Activated CD8-positive, alpha-beta memory T cell treated with anti-CD3 and anti-CD28 coated beads, Interleukin-2, amount 10 ng/mL, durations not matched to agents 7 days and 5 days (primary cell): ENCODE results near the gene TNFRSF18. TPM values are rescaled to one million over a fixed set of nuclear protein-coding genes. Genes with fewer than 3 reads are reported as not detected.

ENCODE experiments used
- ATAC-seq: fragments of 150-1000 bp; cut with Tn5 transposase; one replicate; pipeline ENCODE4 v1.10.0; 2021; ENCODE audit warnings: moderate library complexity
- CTCF ChIA-PET: fragments of 350-600 bp; sonication (Branson Sonifier 250); formaldehyde crosslinking; loops from one replicate; lab custom pipeline; 2021; ENCODE audit warnings: antibody characterized with exemption; lab: Charles Lee
- DNase-seq: peaks from one replicate; pipeline ENCODE4 v3.0.0-alpha.2; 2020
- H3K27ac Mint-ChIP-seq: one replicate; pipeline ENCODE4 v1.8.0; 2021; ENCODE audit warnings: mild to moderate bottlenecking, mixed read lengths
- H3K27me3 Mint-ChIP-seq: one replicate; pipeline ENCODE4 v1.8.0; 2021; ENCODE audit warnings: mixed read lengths
- H3K36me3 Mint-ChIP-seq: one replicate; pipeline ENCODE4 v1.8.0; 2021; ENCODE audit warnings: mild to moderate bottlenecking, mixed read lengths
- H3K4me1 Mint-ChIP-seq: one replicate; pipeline ENCODE4 v1.8.0; 2021; ENCODE audit warnings: mixed read lengths
- H3K4me3 Mint-ChIP-seq: one replicate; pipeline ENCODE4 v1.8.0; 2021; ENCODE audit warnings: mild to moderate bottlenecking, moderate library complexity, mixed read lengths
- H3K9me3 Mint-ChIP-seq: one replicate; pipeline ENCODE4 v1.8.0; 2022; ENCODE audit warnings: low read depth, mixed read lengths
- total RNA-seq, 2 experiments: library from RNA; stranded (reverse); gene quantifications; one replicate each; pipeline ENCODE4 v1.2.3, GENCODE V29; 2021

Gene TNFRSF18
- total RNA-seq, 2 experiments from 2014 or later, result 28.1 to 156 TPM

DNA sequence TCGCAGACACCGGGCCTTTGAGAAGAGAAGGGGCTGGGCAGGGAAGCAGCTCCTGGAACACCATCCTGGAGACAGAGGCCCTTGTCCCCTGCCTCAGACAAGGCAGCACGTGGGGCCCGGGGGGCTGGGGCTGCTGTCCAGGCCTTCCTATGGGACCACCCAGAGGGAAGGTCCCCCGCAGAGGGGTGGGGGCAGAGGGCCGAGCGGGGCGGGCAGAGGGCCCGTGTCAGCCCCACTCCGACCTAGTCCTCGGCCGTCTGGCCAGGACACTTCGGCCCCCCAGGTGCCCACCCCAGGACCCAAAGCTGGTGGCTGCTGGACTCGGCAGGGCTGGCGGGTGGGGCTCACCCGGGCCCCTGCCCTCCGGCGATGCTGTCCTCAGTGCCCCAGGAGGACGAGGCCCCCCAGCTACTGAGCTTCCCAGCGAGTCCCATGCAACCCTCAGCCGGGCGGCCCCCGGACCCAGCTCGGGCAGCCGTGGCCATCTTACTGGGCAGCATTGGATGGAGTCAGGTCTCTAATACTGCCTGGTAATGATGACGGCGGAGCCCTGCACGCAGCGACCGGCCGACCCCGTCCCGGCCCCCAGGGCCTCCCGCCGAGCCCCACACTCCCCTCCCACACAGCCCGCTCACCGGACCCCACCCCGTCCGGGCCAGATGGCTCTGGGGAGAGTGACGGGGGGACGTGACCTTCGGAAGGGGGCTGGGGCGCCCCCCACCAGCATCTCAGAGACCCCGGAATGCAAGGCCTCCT, 39.6 kb downstream of the TNFRSF18 start:
- CTCF ChIA-PET, result no interaction called here
- no peak for ATAC-seq

DNA sequence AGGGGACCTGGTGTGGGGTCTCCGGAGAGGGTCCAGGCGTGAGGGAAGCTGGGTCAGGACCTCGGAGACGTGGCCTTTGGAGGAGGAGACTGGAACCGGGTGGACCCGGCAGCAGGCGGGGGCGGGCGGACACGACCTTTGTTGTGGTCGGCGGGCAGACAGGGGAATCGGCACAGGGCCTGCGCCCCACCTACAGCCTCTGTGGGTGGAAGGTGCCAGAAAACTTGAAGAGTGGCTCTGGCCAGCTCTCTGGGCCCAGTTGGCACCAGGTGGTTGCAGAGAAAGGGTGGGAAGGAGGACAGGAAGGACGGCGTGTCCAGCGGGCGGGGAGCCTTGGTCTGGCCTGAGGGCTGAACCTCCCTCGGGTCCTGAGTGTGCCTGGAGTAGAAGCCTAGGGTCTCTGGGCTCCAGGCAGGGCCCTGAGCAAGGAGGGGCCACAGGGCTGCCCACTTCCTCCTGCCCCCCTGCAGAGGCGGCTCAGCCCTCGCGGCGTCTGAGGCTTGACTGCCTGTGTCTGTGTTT, 40.4 kb downstream of the TNFRSF18 start:
- no peak for DNase-seq
- Mint-ChIP-seq H3K27me3 (peaks cover 14% of the 10 kb centered on the region), H3K36me3 (no peaks in the 10 kb centered on the region), H3K4me1 (peaks cover 6% of the 10 kb centered on the region), H3K9me3 (no peaks in the 10 kb centered on the region), H3K27ac (no peak overlapping the region), H3K4me3 (no peak overlapping the region)
- no peak for ATAC-seq
- CTCF ChIA-PET, result no interaction called here

More for the DNA sequence above, 39.6 kb downstream of the TNFRSF18 start:
- no peak for DNase-seq
- Mint-ChIP-seq H3K27me3 (peaks cover 14% of the 10 kb centered on the region), H3K27ac (no peak overlapping the region), H3K4me1 (peaks cover 9% of the 10 kb centered on the region), H3K9me3 (no peaks in the 10 kb centered on the region), H3K4me3 (no peak overlapping the region), H3K36me3 (no peaks in the 10 kb centered on the region)

DNA sequence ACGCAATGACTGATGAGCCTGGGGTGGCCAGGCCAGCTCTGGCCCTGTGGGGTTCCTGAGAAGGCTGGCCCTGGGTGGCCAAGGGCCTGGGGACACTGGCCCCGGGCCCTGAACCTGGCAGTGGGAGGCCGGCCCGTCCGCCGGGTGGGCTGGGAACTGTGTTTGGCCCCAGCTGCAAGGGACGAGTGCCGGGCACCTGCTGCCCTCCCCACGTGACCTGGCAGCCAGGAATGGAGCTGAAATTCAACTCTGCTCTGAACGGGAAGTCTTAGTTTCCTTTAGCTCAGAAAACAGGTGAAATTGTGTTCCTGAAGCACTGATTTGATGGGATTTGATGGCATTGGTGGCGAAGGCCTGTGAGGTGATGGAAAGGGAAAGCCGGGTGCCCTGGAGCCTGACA, 40.9 kb downstream of the TNFRSF18 start:
- Mint-ChIP-seq H3K4me1 (peaks cover 6% of the 10 kb centered on the region), H3K4me3 (no peak overlapping the region), H3K27ac (no peak overlapping the region), H3K36me3 (no peaks in the 10 kb centered on the region), H3K9me3 (no peaks in the 10 kb centered on the region), H3K27me3 (peaks cover 14% of the 10 kb centered on the region)
- no peak for DNase-seq
- CTCF ChIA-PET, result interaction anchor here (0.6 kb wide), 1 partner anchor 39 kb away, joined by 3 read pairs; no protein-coding TSS in a partner anchor
- no peak for ATAC-seq

DNA sequence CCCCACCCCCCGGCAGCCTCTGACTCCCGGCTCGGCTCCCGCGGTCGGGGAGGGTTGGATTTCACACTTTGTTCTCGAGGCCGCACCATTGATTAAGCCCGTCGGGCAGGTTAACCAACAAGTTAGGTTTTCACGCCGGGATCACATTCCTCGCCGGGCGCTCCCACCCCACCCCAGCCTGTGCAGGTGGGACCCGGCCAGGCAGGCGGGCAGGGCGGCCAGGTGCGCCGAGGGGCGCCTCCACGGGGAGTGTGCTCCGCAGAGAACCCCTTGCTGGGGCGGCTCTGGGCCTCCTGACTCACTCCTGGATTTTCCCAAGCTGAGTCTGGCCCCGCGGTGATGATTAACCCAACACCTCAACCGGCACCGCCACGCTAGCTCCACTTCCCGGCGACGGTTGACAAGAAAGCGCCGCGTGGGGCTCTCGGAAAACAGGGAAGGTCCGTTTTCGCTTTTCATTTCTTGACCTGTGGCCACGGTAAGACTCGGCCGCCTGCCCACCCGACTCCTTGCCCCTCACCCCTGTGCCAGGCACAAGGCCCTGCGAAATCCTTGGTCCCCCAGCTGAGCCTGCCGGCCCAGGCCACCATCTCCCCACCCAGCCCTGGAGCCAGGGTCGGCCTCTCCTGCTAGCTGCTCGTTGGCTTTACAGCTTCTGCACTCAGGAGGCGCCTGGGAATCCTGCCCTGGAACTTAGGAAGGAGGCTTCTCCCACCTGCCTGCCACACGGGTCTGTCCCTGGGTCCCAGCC, 41.5 kb downstream of the TNFRSF18 start:
- Mint-ChIP-seq H3K27me3 (peaks cover 10% of the 10 kb centered on the region), H3K27ac (no peak overlapping the region), H3K36me3 (no peaks in the 10 kb centered on the region), H3K4me1 (peaks cover 2% of the 10 kb centered on the region), H3K4me3 (no peak overlapping the region), H3K9me3 (no peaks in the 10 kb centered on the region)
- CTCF ChIA-PET, result interaction anchor here (0.6 kb wide), 1 partner anchor 39 kb away, joined by 3 read pairs; no protein-coding TSS in a partner anchor
- no peak for DNase-seq
- ATAC-seq, result no peak

DNA sequence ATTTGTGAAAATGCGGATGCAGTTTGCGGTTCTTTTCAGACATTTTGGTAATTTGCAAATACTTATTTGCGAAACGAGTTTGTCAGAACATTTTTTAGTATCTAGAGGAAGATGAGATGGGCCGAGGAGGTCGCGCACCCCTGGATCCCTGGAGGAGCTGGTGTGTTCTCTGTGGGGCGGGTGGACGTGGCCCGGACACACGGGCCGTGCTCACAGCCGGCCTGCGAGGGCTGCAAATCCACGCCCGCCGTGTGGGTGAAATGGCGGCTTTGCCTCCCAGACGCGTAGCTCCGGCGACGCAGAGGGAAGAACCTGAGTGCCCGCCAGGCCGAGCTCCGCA, 42.1 kb downstream of the TNFRSF18 start:
- H3K4me1 Mint-ChIP-seq, result no peaks in the 10 kb centered on the region
- no peak overlapping the region for H3K4me3 Mint-ChIP-seq
- H3K9me3 Mint-ChIP-seq, result no peaks in the 10 kb centered on the region
- ATAC-seq (no peak), DNase-seq (no peak)
- no peaks in the 10 kb centered on the region for H3K36me3 Mint-ChIP-seq
- CTCF ChIA-PET, result no interaction called here
- peaks cover 9% of the 10 kb centered on the region for H3K27me3 Mint-ChIP-seq
- no peak overlapping the region for H3K27ac Mint-ChIP-seq

DNA sequence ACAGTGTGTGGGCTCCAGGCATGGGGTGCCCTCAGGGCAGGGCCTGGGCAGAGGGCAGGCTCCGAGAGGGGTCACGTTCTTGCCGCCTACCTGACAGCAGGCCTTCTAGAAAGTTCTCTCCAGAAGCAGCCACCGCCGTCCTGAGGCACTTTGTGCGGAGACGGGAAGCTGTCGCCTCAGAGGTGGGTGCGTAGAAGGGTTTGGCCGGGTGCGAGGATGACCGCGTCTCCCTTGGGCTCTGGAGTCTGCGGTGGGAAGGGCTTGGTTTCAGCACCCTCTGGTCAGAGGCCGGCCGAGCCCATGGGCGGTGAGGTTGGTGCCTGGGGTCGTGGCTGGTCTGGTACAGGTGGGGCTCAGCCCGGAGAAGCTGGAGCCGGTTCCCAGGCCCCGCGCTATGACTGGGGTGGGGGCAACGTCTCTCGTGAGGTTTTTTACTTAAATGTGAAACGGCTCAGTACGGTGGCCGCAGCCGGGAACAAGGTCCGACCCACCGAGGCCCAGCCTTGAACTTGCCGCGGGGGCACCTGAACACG, 42.8 kb downstream of the TNFRSF18 start:
- ATAC-seq, result no peak
- H3K36me3 Mint-ChIP-seq, result no peaks in the 10 kb centered on the region
- H3K4me3 Mint-ChIP-seq, result no peak overlapping the region
- H3K27me3 Mint-ChIP-seq, result peaks cover 9% of the 10 kb centered on the region
- no peaks in the 10 kb centered on the region for H3K9me3 Mint-ChIP-seq
- H3K4me1 Mint-ChIP-seq, result no peaks in the 10 kb centered on the region
- no peak for DNase-seq
- CTCF ChIA-PET, result no interaction called here
- no peak overlapping the region for H3K27ac Mint-ChIP-seq

DNA sequence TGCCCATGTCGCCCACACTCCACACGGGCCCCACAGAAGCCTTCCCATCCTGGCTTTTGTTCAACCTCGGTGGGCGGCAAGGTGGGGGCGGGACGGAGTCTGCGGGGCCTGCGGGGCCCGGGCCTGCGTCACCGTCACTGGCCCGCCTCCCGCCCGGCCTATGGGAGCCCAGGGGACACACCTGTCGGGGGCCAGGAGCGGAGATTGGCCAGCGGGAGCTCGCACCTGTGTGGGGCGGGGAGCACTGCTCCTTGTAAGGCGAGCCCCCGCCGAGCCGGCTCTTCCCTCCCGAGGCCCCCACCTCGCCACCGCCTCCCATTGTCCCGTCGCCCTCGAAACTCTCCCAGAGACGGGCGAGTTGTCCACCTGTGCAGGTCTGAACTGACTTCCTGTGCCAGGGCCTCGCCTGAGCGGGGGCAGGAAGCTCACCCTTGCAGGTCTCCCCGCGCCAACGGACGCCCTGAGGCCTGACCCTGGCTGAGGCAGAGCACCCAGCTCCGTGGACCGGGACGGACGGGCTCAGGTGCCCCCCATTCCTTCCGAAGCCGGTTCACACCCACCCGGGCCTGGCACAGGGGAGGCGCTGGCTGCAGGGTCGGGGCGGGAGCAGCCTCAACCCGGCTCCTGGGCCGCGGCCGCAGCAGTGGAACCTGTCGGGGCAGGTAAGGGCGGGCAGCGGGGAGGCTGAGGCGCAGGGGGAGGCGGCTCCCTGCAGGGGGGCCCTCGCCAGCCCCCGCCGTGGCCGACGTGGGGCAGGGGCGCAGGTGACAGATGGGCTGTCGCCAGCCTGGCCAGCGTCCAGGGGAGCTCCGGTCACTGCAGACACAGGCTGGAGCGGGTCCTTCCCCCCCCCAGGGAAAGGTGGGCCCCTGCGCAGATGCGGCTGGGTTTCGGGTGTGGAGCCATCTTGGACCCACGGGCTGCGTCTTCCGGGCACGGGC, 43.5 kb downstream of the TNFRSF18 start:
- Mint-ChIP-seq H3K4me3 (no peak overlapping the region), H3K27me3 (peaks cover 9% of the 10 kb centered on the region), H3K9me3 (no peaks in the 10 kb centered on the region), H3K27ac (no peak overlapping the region), H3K4me1 (no peaks in the 10 kb centered on the region), H3K36me3 (no peaks in the 10 kb centered on the region)
- DNase-seq (no peak), ATAC-seq (no peak)
- CTCF ChIA-PET, result no interaction called here

DNA sequence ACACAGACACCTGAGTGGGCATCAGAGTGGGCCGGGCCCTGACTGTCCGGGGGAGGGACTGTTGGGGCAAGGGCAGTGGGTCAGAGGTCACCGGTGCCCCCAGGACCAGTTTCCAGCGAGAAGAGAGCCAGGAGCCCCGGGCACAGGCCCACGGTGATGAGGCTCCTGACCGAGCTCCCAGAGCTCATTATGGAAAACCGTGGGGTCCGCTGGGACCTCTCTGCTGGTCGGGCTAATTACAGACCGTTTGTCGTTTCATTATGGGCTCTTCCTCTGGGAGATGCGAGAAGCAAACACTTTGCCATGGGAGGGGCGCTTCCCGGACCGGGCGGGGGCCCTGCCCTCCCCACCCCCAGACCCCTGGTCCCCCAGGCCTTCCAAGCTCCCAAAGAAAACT, 44.7 kb downstream of the TNFRSF18 start:
- Mint-ChIP-seq H3K36me3 (no peaks in the 10 kb centered on the region), H3K27ac (no peak overlapping the region), H3K9me3 (no peaks in the 10 kb centered on the region), H3K27me3 (peaks cover 9% of the 10 kb centered on the region), H3K4me3 (no peak overlapping the region), H3K4me1 (no peaks in the 10 kb centered on the region)
- DNase-seq (no peak), ATAC-seq (no peak)
- CTCF ChIA-PET, result no interaction called here

DNA sequence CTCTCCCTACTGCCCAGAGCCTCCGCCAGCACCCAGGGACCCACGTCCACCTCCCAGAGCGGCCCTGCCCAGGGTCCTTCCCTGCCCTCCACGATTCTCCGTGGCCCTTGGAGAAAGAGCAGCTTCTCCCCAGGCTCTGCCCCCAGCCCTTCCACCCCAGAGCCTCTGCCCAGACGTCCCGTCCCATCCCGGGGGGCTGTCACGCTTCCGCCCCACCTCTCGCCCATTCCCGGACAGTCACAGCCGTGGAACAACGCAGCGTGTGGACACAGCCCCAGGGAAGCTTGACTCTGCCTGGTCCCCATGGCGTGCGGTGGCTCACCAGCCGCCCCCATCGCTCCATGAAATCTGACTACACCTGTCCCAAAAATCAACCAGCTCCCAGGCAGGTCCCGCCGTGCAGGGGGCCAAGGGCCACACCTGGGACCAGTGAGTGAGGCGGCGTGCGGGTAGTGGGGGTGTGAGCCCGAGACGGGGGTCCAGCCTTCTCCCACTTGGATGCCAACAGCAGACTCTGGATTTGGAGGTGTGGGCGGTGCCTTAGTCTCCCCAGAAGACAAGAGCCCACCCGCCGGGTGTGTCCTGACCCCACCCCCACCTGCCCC, 45.2 kb downstream of the TNFRSF18 start:
- no peak overlapping the region for H3K27ac Mint-ChIP-seq
- peaks cover 9% of the 10 kb centered on the region for H3K27me3 Mint-ChIP-seq
- ATAC-seq, result no peak
- no peaks in the 10 kb centered on the region for H3K4me1 Mint-ChIP-seq
- no peaks in the 10 kb centered on the region for H3K36me3 Mint-ChIP-seq
- no peaks in the 10 kb centered on the region for H3K9me3 Mint-ChIP-seq
- CTCF ChIA-PET, result no interaction called here
- DNase-seq, result no peak
- H3K4me3 Mint-ChIP-seq, result no peak overlapping the region

DNA sequence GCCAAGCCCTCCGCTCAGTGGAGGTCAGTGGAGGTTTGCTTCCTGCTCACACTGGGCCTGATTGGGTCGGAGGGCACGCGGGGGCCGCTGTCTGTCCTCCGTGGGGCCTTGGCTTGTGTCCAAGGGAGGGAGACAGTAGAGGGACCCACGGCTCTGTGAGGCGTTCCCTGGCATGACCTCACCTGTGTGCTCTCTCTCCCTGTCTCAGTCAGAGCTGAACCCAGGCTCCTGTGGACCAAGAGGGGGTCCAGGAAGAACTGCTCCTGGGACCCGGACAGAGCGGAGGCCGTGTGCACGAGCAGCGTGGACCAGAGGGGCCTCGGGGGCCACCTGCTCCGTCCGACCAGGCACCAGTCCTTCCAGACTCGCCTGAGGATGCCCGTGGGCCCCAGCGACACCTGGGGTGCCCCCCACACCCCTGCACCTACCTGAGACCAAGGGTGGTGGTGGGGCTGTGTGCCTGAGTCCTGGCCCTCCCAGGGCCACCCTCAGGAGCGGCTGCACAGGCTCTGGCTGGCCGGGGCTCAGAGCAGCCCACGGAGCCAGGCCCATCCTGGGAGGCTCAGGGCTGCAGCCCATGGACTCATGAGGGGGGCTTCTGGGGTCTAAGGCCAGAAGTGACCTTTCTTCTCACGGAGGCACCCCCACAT, 46.0 kb downstream of the TNFRSF18 start:
- peaks cover 4% of the 10 kb centered on the region for H3K27me3 Mint-ChIP-seq
- H3K36me3 Mint-ChIP-seq, result no peaks in the 10 kb centered on the region
- ATAC-seq, result no peak
- no peaks in the 10 kb centered on the region for H3K9me3 Mint-ChIP-seq
- DNase-seq, result no peak
- no peak overlapping the region for H3K4me3 Mint-ChIP-seq
- H3K27ac Mint-ChIP-seq, result no peak overlapping the region
- CTCF ChIA-PET, result no interaction called here
- no peaks in the 10 kb centered on the region for H3K4me1 Mint-ChIP-seq

DNA sequence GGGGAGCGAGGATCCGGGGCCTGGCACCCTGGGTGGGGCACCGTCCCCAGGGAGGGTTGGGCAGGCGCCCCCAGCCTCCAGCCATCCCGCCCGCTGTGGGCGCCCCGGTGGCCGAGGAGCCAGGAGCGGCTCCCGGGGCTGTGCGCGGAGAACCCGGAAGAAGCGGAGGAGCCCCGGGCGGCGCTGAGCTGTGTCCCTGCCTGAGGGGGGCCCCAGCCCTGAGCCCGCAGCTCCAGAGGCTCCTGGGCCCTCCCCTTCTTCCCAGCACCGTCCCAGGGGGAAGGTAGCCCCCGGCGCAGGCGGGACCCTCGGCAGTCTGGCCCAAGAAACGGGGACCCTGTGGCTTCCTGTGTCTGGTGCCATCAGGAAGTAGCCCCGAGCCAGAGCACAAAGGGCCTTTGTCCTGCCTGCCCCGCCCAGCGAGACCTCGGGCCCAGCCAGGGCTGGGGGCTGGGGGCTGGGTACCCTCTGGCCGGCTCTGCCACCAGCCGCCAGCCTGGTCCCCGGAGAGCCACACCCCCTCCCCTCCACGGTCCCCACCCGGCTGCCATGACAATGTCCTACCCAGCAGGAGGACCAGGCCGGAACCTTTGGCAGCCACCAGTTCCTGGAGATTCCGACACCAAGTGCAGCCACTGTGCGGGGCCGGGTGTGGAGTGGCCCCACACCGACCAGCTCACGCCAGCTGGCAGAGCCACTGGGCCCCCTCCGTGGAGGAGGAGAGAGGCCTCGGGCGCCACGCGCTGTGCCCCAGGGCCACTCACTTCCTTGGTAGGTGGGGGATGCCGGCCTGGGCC, 48.3 kb downstream of the TNFRSF18 start:
- DNase-seq, result peak; percentile 54
- no peaks in the 10 kb centered on the region for H3K4me1 Mint-ChIP-seq

More for the DNA sequence above, 48.3 kb downstream of the TNFRSF18 start:
- H3K27ac Mint-ChIP-seq, result no peak overlapping the region
- peaks cover 8% of the 10 kb centered on the region for H3K9me3 Mint-ChIP-seq
- CTCF ChIA-PET, result interaction anchor here (1.1 to 1.7 kb wide), 3 partner anchors 11 to 22 kb away, joined by 3 to 4 read pairs (median 3); no protein-coding TSS in a partner anchor
- no peaks in the 10 kb centered on the region for H3K27me3 Mint-ChIP-seq
- H3K4me3 Mint-ChIP-seq, result no peak overlapping the region
- ATAC-seq, result peak; percentile 80
- peaks cover 2% of the 10 kb centered on the region for H3K36me3 Mint-ChIP-seq
